GM12891 (cell line): ENCODE measurements around the gene PRPH. TPM values are rescaled to one million over a fixed set of nuclear protein-coding genes. Genes with fewer than 3 reads are reported as not detected.
"Not testable (repeated sequence)": the region's sequence is repeated elsewhere in the genome, so short reads cannot be mapped to it uniquely, and the experiment has no call there.

Source experiments
- DNase-seq: peaks from one replicate; pipeline ENCODE4 v3.0.0; 2011; ENCODE audit warnings: low spot score; ENCODE audit not compliant: insufficient read length
- FAIRE-seq: peaks from 2 replicates; lab custom pipeline; 2011; peaks lifted over from hg19 to GRCh38; lab: Jason Lieb, UNC
- PAX5 ChIP-seq: IDR thresholded peaks from 2 replicates; pipeline ENCODE4 v1.6.1; 2011; ENCODE audit warnings: low read length, moderate library complexity, mild to moderate bottlenecking; ENCODE audit not compliant: insufficient read depth, severe bottlenecking
- POLR2A ChIP-seq: IDR thresholded peaks from 2 replicates; pipeline ENCODE4 v1.6.1; 2011; ENCODE audit warnings: low read depth, low read length, control low read depth
- POLR2AphosphoS5 ChIP-seq: IDR thresholded peaks from 2 replicates; pipeline ENCODE4 v1.6.1; 2011; ENCODE audit warnings: low read depth, low read length, control low read depth
- POU2F2 ChIP-seq: IDR thresholded peaks from 2 replicates; pipeline ENCODE4 v1.6.1; 2011; ENCODE audit warnings: low read depth, mild to moderate bottlenecking, control low read depth, low read length, moderate library complexity
- SPI1 ChIP-seq: IDR thresholded peaks from 2 replicates; pipeline ENCODE4 v1.6.1; 2011; ENCODE audit warnings: low read depth, low read length, control low read depth
- TAF1 ChIP-seq: IDR thresholded peaks from 2 replicates; pipeline ENCODE4 v1.6.1; 2011; ENCODE audit warnings: low read depth, low read length, control low read depth
- polyA plus RNA-seq: library from polyadenylated mRNA; unstranded; fragments of >200 nt; gene quantifications from one replicate; pipeline ENCODE4 v1.2.1, GENCODE V29; 2012; ENCODE audit warnings: low read depth, missing spikeins, inconsistent platforms; ENCODE audit not compliant: missing spikeins

Gene PRPH
- polyA plus RNA-seq = 0.08 TPM

DNA sequence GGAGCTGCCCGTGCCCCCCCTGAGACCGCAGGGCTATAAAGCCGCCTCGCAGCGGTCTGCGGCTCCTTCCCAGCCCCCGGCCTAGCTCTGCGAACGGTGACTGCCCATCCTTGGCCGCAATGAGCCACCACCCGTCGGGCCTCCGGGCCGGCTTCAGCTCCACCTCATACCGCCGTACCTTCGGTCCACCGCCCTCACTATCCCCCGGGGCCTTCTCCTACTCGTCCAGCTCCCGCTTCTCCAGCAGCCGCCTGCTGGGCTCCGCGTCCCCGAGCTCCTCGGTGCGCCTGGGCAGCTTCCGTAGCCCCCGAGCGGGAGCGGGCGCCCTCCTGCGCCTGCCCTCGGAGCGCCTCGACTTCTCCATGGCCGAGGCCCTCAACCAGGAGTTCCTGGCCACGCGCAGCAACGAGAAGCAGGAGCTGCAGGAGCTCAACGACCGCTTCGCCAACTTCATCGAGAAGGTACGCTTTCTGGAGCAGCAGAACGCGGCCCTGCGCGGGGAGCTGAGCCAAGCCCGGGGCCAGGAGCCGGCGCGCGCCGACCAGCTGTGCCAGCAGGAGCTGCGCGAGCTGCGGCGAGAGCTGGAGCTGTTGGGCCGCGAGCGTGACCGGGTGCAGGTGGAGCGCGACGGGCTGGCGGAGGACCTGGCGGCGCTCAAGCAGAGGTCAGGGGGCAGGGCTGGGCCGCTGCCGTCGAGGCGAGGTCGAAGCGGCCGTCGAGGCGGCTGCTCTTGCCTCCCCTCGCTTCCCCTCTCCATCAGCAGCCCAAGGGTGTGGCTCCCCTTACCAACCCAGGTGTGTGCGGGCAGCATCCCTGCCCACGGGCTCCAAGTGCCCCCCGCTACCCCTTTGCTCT, at the start of gene PRPH:
TSS of gene PRPH (plus strand) at position 66 of the 855 bp plus-strand sequence. CDS start at position 120, 54 bp downstream.
- TF ChIP-seq PAX5 = no peak
- TF ChIP-seq POLR2A = no peak
- TF ChIP-seq POU2F2 = no peak
- TF ChIP-seq SPI1 = no peak
- TF ChIP-seq TAF1 = no peak
- no peak for TF ChIP-seq POLR2AphosphoS5
- no peak for DNase-seq
- no peak for FAIRE-seq

- FAIRE-seq = no peak
- DNase-seq = no peak
- TF ChIP-seq POLR2A (no peak), TAF1 (no peak), POLR2AphosphoS5 (no peak), POU2F2 (no peak), SPI1 (no peak), PAX5 (no peak)
Observed at GRCh38 chr12:49251357-49251756, 43.6 kb upstream of the PRPH start.

GRCh38 chr12:49253033-49253623, 41.8 kb upstream of the PRPH start:
- no peak for TF ChIP-seq POU2F2
- TF ChIP-seq SPI1 = no peak
- TF ChIP-seq TAF1 = no peak
- TF ChIP-seq PAX5 = no peak
- no peak for TF ChIP-seq POLR2A
- TF ChIP-seq POLR2AphosphoS5 = no peak
- FAIRE-seq (no peak), DNase-seq (no peak)

- DNase-seq, FAIRE-seq: not testable (repeated sequence)
Observed at GRCh38 chr12:49255456-49255855, 39.5 kb upstream of the PRPH start.

GRCh38 chr12:49255857-49256637, 38.9 kb upstream of the PRPH start:
- TF ChIP-seq POU2F2 (no peak), SPI1 (no peak), POLR2AphosphoS5 (no peak), PAX5 (no peak), POLR2A (no peak), TAF1 (no peak)
- FAIRE-seq = no peak

DNA sequence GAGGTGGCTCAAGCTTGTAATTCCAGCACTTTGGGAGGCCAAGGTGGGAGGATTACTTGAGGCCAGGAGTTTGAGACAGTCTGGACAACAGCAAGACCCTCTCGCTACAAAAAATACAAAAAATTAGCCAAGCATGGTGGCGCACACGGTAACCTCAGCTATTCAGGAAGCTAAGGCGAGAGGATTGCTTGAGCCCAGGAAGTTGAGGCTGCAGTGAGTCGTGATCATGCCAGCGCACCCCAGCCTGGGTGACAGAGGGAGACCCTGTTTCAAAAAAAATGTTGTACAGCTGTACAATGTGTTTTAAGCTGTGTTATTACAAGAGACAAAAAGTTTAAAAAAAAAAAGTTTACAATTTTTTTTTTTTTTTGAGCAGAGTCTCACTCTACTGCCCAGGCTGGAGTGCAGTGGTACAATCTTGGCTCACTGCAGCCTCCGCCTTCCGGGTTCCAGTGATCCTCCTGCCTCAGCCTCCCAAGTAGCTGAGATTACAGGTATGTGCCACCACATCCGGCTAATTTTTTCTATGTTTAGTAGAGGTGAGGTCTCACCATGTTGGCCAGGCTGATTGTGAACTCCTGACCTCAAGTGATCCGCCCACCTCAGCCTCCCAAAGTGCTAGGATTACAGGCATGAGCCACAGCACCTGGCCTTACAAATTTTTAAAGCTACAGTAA, 37.3 kb upstream of the PRPH start:
- not testable (repeated sequence) for FAIRE-seq, DNase-seq

More at GRCh38 chr12:49255857-49256637, 38.9 kb upstream of the PRPH start:
- no peak for DNase-seq

GRCh38 chr12:49259452-49259851, 35.5 kb upstream of the PRPH start:
- FAIRE-seq (no peak), DNase-seq (no peak)
- TF ChIP-seq SPI1 = no peak
- no peak for TF ChIP-seq TAF1
- TF ChIP-seq PAX5 = no peak
- TF ChIP-seq POLR2AphosphoS5 = no peak
- TF ChIP-seq POU2F2 = no peak
- no peak for TF ChIP-seq POLR2A

DNA sequence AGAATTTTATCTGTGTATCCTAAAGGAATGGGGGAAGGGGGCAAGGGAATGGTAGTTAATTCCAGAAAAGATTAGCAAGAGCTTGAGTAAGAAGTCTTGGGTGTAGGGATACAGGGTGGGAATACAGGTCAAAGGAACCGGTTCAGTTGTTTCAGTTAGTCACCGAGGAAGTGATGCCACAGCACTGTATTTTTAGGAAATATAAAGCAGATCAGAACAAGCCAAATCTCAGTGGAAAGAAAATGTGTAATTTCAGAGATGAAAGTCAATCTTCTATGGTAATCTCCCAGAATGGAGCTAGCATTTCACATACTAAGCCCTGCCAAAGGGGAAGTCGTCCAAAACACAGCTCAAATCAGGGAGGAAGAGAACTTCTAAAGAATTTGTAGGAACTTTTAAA, 34.8 kb upstream of the PRPH start:
- FAIRE-seq (no peak), DNase-seq (no peak)
- no peak for TF ChIP-seq POLR2A
- no peak for TF ChIP-seq TAF1
- no peak for TF ChIP-seq SPI1
- no peak for TF ChIP-seq POU2F2
- TF ChIP-seq PAX5 = no peak
- TF ChIP-seq POLR2AphosphoS5 = no peak

DNA sequence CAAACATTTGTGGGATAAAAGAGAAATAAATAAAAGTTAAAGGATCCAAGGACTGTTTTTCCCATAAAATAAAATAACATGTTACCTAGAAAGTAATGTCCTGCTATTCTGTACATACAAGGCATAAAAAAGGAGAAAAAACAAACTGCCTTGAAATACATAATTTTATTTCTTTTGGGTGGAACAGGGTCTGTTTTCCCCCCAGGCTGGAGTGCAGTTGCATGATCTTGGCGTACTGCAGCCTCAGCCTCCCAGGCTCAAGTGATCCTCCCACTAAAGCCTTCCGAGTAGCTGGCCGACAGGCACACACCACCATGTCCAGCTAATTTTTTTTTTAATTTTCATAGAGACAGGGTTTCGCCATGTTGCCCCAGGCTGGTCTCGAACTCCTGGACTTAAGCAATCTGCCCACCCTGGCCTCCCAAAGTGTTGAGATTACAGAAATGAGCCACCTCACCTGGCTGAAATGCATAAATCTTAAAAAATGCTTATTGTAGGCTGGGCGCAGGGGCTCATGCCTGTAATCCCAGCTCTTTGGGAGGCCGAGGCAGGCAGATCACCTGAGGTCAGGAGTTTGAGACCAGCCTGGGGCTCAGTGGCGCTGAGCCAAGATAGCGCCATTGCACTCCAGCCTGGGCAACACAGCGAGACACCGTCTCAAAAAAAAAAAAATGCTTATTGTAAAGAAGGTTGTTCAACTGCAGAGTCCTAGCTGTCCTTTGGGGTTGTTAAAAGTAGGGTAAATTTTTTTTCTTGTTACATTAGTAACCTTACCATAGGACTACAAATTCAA, 34.2 kb upstream of the PRPH start:
- DNase-seq (no peak), FAIRE-seq (no peak)
- TF ChIP-seq POLR2A (no peak), POLR2AphosphoS5 (no peak), PAX5 (no peak), POU2F2 (no peak), TAF1 (no peak), SPI1 (no peak)
